Nephron (organoid): Measurements from ENCODE around the gene CST1.
A peak's percentile ranks its signal among the peaks of the same experiment; 100 is the strongest.
"Not testable (repeated sequence)": the region's sequence is repeated elsewhere in the genome, so short reads cannot be mapped to it uniquely, and the experiment has no call there.

Experiments used
- H3K27ac Mint-ChIP-seq, 3 experiments: 2 replicates each; pipeline ENCODE4 v1.8.0; 2020; ENCODE audit warnings: mixed read lengths in 3 of 3, mild to moderate bottlenecking in 2 of 3, moderate library complexity in 1 of 3
- H3K27me3 Mint-ChIP-seq: 2 replicates; pipeline ENCODE4 v1.8.0; 2021; ENCODE audit warnings: low read depth, mild to moderate bottlenecking, moderate library complexity, mixed read lengths
- H3K36me3 Mint-ChIP-seq: 2 replicates; pipeline ENCODE4 v1.8.0; 2020; ENCODE audit warnings: low read depth, mixed read lengths
- H3K4me1 Mint-ChIP-seq: 2 replicates; pipeline ENCODE4 v1.8.0; 2020; ENCODE audit warnings: mixed read lengths
- H3K4me3 Mint-ChIP-seq, 3 experiments: 2 replicates each; pipeline ENCODE4 v1.8.0; 2020; ENCODE audit warnings: mild to moderate bottlenecking in 3 of 3, mixed read lengths in 3 of 3, moderate library complexity in 2 of 3
- H3K9me3 Mint-ChIP-seq: 2 replicates; pipeline ENCODE4 v1.8.0; 2020; ENCODE audit warnings: mixed read lengths
- CTCF ChIP-seq, 3 experiments: fragments of 200-600 bp; sonication (generic); IDR thresholded peaks; one replicate each; pipeline ENCODE4 v1.5.0; 2021; ENCODE audit warnings: antibody characterized with exemption in 3 of 3; ENCODE audit not compliant: unreplicated experiment in 3 of 3

The CST1 gene

GRCh38 chr20:23750786-23751185 lies at the start of gene CST1:
CST1 (minus strand) TSS chr20:23750935; CDS start chr20:23750866, 69 bp downstream.
- H3K27me3 Mint-ChIP-seq, result peaks cover 14% of the 10 kb centered on the region
- not testable (repeated sequence) for H3K4me3 Mint-ChIP-seq, H3K4me1 Mint-ChIP-seq, H3K27ac Mint-ChIP-seq, H3K9me3 Mint-ChIP-seq, H3K36me3 Mint-ChIP-seq

DNA sequence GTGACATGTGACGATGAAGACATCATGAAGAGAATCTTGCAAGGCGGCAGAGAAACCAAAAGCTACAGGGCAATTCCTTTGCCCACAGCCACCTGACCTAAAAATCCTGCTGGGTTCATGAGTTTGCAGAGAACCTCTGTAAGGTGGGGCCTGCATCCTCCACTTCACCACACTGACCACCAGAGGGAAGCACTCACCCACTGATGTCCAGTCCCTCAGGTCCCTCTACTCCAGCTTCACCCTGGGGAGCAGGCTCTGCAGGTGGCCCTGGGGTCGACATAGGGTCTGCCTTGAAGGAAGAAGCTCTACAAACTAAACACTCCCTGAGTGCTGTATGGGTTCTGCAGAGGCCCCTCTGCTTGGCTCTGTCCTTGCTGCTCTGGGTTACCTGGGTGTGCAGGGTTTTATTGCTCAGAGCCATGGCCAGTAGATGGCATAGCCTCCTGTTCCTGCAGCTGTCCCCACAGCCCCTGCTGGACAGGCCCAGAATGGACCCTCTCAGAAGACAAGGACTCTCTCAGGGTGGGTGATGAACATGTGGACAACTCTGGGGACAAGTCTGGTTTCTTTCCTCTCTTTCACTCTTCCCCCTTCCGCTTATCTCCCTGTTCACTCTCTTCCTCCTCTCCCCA lies 48.6 kb upstream of the CST1 start:
- not testable (repeated sequence) for H3K4me1 Mint-ChIP-seq, H3K36me3 Mint-ChIP-seq, H3K4me3 Mint-ChIP-seq, H3K27me3 Mint-ChIP-seq, H3K27ac Mint-ChIP-seq, H3K9me3 Mint-ChIP-seq
- TF ChIP-seq CTCF (IDR thresholded peaks at IDR 0.05; ENCODE audit: unreplicated experiment in 3 of 3), result peak; percentile 49 to 69 (median 63)

DNA sequence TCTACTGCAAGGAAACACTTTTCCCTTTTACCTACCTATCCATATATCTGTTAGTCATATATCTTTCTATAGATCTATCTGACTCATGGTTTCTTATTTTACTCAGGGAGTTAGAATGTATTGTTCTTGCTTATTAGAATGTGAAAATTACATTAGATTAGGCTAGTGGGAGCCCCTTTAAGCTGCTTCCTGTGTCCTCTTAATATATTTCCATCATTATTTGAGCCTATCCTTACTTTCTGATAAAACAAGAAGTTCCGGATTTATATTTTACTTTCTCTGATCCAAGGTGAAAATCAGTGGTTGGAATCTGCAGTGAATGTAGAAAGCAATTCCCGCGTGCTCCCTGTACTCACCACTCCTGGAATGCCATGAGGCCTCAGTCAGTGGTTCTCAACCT lies 44.8 kb upstream of the CST1 start:
- Mint-ChIP-seq H3K36me3 (no peaks in the 10 kb centered on the region), H3K4me1 (no peaks in the 10 kb centered on the region), H3K27me3 (no peaks in the 10 kb centered on the region), H3K27ac (no peak overlapping the region), H3K9me3 (no peaks in the 10 kb centered on the region), H3K4me3 (no peak overlapping the region)
- no peak for TF ChIP-seq CTCF (IDR thresholded peaks at IDR 0.05; ENCODE audit: unreplicated experiment in 3 of 3)

- no peaks in the 10 kb centered on the region for H3K4me1 Mint-ChIP-seq
- H3K27ac Mint-ChIP-seq, result no peak overlapping the region
- TF ChIP-seq CTCF (IDR thresholded peaks at IDR 0.05; ENCODE audit: unreplicated experiment in 3 of 3), result no peak
- no peaks in the 10 kb centered on the region for H3K36me3 Mint-ChIP-seq
- no peak overlapping the region for H3K4me3 Mint-ChIP-seq
- no peaks in the 10 kb centered on the region for H3K27me3 Mint-ChIP-seq
- peaks cover 2% of the 10 kb centered on the region for H3K9me3 Mint-ChIP-seq
These were observed 44.1 kb upstream of the CST1 start for GRCh38 chr20:23794841-23795240.

DNA sequence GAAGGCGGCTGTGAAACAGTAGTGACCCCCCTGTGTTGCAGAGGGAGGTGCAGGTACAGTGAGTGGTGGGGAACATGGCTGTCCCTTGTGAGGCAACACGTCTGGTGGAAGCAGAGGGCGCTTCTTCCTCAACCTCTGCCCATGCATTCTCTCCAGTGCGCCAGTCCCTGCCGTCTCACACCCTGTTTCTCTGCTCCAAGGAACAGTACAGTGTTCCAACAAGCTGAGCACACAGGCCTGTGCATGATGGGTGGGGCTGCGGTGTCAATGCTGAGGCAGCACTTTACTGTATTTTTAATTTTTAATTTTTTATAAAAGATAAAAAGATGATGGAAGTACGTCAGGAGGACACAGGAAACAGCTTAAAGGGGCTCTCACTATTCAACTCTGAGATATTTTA lies 43.3 kb upstream of the CST1 start:
- no peaks in the 10 kb centered on the region for H3K36me3 Mint-ChIP-seq
- TF ChIP-seq CTCF (IDR thresholded peaks at IDR 0.05; ENCODE audit: unreplicated experiment in 3 of 3), result no peak
- H3K4me1 Mint-ChIP-seq, result no peaks in the 10 kb centered on the region
- H3K27ac Mint-ChIP-seq, result no peak overlapping the region
- peaks cover 6% of the 10 kb centered on the region for H3K9me3 Mint-ChIP-seq
- no peak overlapping the region for H3K4me3 Mint-ChIP-seq
- H3K27me3 Mint-ChIP-seq, result no peaks in the 10 kb centered on the region

DNA sequence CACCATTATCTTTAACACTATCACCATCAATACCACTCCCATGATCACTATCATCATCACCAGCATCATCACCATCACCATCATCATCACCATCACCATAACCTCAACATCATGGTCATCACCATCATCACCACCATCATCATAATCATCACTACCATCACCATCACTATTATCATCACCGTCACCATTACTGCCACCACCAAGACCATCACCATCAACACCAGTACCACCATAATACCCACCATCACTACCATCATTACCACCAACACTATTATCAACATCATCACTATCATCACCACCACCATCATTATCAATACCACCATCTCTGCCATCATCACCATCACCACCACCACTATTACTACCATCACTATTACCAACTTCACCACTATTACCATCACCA lies 32.7 kb upstream of the CST1 start:
- Mint-ChIP-seq H3K4me3 (no peak overlapping the region), H3K4me1 (peaks cover 5% of the 10 kb centered on the region), H3K27me3 (no peaks in the 10 kb centered on the region), H3K27ac (no peak overlapping the region), H3K36me3 (no peaks in the 10 kb centered on the region), H3K9me3 (no peaks in the 10 kb centered on the region)
- TF ChIP-seq CTCF (IDR thresholded peaks at IDR 0.05; ENCODE audit: unreplicated experiment in 3 of 3), result no peak
